ENCODE measurements around the gene ETV6.
"Not testable (repeated sequence)": the region's sequence is repeated elsewhere in the genome, so short reads cannot be mapped to it uniquely, and the experiment has no call there.

ETV6 gene

DNA sequence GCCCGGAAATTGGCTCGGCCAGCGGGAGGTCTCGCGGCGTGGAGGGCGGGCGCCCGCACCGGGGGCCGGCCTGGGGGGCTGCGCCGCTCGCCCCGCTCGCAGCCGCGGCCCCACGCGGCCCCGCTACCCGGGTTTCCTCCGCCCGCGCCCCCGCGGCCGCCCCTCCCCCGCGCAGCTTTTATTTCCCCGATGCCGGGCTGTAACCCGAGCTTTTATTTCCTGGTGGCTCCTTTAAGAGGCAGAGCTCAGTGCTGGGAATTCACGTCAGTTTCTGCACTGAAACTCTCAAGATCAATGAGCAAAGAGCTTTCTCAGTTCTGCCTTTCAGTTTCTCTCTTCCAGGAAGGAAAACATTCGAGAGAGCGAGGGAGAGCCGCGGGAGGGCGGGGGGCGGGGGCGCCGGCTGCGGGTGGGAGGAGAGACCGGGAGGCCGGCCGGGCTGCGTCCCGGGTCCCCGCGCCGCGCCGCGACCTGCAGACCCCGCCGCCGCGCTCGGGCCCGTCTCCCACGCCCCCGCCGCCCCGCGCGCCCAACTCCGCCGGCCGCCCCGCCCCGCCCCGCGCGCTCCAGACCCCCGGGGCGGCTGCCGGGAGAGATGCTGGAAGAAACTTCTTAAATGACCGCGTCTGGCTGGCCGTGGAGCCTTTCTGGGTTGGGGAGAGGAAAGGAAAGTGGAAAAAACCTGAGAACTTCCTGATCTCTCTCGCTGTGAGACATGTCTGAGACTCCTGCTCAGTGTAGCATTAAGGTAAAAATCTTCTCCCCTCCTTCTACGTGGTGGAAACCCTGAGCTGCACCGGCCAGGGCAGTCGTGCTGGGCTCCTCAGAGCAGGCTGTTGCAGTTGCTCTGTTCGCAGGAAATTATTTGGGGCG is at the start of gene ETV6:
ETV6 (plus strand) TSS at position 262 of the 873 bp plus-strand sequence; CDS start at position 716, 454 bp downstream.
- peak; percentile 59 for DNase-seq

DNA sequence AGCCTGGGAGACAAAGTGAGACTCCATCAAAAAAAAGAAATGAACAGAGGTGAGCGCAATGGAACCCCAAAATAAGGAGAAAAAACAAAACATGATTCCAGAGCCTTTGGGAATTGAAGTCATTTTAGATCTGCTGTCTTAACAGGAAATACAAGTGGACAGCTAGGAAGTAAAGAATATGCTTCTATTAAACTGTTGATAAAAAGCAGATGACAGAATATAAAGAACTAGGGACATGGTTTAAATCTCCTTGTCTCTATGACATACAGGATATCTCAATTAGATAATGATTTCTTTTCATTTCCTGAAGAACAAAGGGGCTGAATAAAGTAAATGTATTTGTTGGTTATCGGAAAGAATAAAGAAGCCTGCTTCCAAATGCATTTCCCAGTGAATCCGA is 49.3 kb upstream of the ETV6 start:
- DNase-seq = no peak

GRCh38 chr12:11601647-11602046 is 47.8 kb upstream of the ETV6 start:
- DNase-seq = no peak

DNA sequence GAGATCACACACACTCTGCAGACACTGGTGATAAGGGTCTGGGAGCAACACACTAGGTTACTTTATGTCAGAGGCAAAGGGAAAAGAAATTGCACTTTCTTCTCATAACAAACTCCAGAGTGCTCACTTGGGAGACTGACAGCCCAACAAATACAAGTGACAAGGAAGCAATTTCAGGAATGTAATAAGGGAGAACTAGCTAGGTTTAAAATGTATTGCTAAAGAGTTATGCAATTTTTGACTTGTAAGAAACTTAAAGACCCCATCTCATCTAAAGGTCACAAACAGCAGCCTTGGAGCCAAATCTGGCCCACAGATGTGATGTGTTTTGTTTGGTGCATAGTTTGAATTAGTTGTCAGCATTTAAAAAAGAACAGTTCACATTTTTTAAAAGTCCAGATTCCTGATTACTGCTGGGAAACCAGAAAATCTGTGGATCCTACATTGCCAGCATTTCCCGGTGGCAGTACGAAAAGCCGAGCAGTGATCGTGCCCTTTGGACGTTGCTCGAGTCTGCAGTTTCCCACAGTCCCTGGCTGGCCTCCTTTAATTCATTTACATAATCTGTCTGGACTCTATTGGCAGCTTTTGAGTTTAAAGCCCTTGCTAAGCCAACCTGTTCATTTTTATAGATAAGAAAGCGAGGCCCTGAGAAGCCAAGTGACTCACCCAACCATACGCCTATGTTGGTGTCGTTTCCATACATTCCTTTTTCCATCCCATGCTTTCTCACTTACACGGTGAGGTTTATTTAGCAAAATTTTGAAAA is 42.0 kb upstream of the ETV6 start:
- DNase-seq = no peak

- DNase-seq = no peak
Observed at GRCh38 chr12:11609045-11609444, 40.4 kb upstream of the ETV6 start.

DNA sequence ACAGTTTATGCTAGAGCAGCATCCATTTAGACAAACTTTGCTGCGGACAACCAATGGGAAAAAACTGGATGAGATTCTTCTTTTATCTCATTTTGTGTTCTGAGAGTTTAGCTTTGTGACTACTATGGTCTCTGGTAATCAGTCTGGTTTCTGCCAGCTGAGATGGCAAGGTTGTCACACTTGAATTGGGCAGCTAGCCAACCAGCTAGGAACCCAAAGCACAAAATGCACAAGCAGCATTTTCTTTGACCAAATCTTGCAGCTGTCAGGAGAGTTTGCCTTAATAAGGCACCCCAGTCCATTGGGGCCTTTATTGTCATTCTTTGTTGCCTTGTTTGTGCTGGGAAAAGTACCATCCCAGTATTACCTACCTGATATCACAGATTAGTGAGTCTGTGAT is 34.0 kb upstream of the ETV6 start:
- DNase-seq = no peak

- DNase-seq = no peak
Observed at GRCh38 chr12:11618046-11618445, 31.4 kb upstream of the ETV6 start.

DNA sequence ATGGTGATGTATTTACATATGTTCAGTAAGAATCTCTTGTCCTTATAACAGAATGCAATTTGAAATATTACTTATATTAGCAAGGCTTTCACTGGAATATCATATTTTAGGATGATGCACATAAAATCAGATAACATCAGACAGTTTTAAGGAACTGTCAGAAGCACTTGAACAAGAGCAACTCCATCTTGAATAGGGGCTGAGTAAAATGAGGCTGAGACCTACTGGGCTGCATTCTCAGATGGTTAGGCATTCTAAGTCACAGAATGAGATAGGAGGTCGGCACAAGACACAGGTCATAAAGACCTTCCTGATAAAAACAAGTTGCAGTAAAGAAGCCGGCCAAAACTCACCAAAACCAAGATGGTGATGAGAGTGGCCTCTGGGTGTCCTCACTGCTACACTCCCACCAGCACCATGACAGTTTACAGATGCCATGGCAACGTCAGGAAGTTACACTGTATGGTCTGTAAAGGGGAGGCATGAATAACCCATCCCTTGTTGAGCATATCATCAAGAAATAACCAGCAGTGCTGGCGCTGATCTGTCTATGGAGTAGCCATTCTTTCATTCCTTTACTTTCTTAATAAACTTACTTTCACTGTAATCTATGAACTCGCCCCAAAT is 27.6 kb upstream of the ETV6 start:
- peak; percentile 11 for DNase-seq

GRCh38 chr12:11622876-11623281 is 26.6 kb upstream of the ETV6 start:
- no peak for DNase-seq

DNA sequence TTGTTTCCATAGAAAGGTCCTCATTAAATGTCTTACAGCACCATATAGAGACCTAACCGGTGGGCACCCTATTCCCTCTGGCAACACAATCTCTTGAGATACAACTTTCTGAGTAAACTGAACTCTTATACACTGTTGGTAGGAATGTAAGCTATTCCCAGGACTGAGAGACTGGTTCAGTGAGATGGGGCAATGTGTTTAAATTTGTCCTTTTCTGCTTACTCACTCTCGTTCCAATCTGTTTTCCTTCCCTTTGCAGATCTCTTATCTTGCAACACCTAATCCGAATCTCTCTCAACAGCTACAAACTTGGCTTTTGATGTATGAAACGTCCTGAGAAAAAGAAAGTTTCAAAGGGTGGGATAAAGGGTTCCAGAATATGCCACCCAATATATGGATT is 26.1 kb upstream of the ETV6 start:
- no peak for DNase-seq

DNA sequence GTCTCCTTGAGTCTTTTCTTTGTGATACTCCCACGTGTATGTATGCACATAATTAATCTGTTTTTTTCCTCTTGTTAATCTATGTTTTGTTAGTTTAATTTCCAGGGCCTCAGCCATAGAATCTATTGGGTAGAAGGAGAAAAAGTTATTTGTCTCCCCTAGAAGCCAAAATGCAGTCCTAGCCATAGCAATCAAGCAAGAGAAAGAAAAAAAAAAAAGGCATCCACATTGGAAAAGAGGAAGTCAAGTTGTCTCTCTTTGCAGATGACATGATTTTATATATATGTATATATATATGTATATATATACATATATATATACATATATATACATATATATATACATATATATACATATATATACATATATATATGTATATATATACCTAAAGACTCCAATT is 25.4 kb upstream of the ETV6 start:
- no peak for DNase-seq

DNA sequence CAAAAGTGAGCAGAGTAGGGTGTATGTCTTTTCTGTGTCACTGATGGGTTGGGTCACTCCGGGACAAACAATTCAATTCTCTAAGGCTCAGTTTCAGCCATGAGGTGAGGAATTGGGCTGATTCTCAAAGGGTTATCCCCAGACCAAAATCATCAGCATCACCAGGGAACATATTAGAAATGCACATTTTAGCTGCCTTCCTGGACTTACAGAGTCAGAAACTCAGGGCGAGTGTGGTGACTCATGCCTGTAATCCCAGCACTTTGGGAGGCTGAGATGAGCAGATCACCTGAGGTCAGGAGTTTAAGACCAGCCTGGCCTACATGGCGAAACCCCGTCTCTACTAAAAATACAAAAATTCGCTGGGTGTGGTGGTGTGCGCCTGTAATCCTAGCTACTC is 21.8 kb upstream of the ETV6 start:
- DNase-seq = not testable (repeated sequence)

- DNase-seq = no peak
Observed at GRCh38 chr12:11628353-11628752, 21.1 kb upstream of the ETV6 start.

GRCh38 chr12:11630046-11630706 is 19.3 kb upstream of the ETV6 start:
- DNase-seq = no peak

- DNase-seq = no peak
Observed at GRCh38 chr12:11631288-11631687, 18.2 kb upstream of the ETV6 start.

GRCh38 chr12:11631881-11632280 is 17.6 kb upstream of the ETV6 start:
- not testable (repeated sequence) for DNase-seq

DNA sequence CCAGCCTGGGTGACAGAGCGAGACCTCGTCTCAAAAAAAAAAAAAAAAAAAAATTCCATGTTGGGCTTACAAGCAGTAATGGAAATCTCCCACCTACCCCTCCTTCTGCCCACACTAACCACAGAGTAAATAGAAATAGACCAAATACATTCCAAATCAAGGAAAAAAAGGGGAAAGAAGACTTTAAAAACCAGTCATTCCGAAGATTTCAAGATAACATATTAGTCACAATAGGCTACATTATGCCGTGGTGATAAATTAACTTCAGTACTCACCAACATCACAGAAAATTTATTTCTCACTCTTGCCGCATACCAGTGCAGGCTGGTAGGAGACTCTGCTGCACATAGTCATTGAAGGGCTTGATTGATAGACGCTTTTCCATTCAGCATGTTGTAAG is 15.5 kb upstream of the ETV6 start:
- no peak for DNase-seq

- no peak for DNase-seq
Observed at GRCh38 chr12:11635341-11635740, 14.1 kb upstream of the ETV6 start.

- DNase-seq = no peak
Observed at GRCh38 chr12:11638315-11638916, 11.1 kb upstream of the ETV6 start.

GRCh38 chr12:11639454-11639853 is 10.0 kb upstream of the ETV6 start:
- DNase-seq = no peak

DNA sequence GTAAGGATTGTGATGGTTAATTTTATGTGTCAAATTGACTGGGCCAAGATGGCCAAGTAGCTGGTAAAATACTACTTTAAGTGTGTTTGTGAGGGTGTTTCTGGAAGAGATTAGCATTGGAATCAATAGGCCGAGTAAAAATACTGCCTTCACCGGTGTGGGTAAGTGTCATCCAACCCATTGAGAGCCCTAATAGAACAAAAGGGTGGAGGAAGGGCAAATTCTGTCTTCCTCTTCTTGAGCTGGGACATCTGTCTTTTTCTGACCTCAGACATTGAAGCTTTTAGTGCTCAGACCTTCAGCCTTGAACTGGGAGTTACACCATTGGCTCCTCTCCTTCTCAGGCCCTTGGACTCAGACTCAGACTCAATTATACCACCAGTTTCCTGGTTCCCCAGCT is 8.0 kb upstream of the ETV6 start:
- DNase-seq = no peak

DNA sequence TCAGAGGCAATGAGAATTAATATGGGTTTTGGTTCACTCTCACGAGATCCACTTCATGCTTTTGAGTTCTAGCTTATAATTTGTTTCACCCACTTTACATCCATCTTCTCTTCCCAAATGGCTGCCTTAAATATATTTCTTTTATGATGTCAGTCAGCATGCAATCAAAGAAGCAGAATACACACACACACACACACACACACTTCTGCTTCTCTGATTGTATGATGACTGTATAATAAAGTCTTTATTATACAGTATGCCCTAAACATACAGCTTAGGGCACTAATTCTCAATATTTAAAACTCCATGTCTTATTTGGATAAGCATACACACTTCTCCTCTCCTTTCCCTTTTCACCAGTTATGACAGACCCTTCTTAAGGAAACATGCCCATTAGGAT is 6.7 kb upstream of the ETV6 start:
- DNase-seq = no peak

DNA sequence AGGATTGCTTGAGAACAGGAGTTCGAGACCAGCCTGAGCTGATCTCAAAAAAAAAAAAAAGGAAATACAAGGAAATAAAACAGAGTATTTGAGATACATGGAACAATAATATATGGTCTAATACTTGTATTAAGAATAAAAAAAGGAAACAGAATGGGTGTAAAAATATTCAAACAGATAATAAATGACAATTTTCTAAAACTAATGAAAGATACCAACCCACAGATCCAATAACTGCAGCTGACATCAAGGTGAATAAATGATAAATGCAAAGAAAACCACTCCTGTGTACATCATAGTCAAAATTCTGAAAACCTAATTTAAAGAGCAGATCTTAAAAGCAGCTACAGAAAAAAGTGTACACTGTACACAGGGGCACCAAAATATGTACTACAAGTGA is 4.1 kb upstream of the ETV6 start:
- DNase-seq = no peak
